ENCODE results near the gene CDK6. TPM values are rescaled to one million over a fixed set of nuclear protein-coding genes. Genes with fewer than 3 reads are reported as not detected.

CDK6 gene
- total RNA-seq, 1 donor from 2014 or later: 22.0 TPM

DNA sequence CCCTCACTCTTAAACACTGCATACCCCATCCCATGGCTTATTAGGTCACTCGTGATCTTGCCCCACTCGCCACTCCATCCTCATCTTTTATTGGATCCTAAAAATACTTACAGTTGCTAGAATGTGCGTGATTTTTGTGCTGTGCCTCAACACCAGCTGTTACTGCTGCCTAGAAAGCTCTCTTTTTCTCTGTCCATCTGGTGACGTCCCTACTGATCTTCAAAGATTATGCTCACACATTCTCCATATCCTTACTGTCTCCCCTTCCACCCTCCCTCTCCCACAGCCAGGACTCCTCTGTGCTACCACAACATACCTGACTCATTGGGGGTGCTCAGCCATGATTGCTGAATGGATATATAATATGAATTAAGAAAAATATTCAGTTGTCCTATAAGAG lies 42.0 kb downstream of the CDK6 start:
- no peak for DNase-seq (ENCODE audit: low read depth, low spot score)

GRCh38 chr7:92793656-92794205 lies 42.6 kb downstream of the CDK6 start:
- DNase-seq (ENCODE audit: low read depth, low spot score): no peak

- no peak for DNase-seq (ENCODE audit: low read depth, low spot score)
Measured at GRCh38 chr7:92790992-92791391, 45.4 kb downstream of the CDK6 start.

DNA sequence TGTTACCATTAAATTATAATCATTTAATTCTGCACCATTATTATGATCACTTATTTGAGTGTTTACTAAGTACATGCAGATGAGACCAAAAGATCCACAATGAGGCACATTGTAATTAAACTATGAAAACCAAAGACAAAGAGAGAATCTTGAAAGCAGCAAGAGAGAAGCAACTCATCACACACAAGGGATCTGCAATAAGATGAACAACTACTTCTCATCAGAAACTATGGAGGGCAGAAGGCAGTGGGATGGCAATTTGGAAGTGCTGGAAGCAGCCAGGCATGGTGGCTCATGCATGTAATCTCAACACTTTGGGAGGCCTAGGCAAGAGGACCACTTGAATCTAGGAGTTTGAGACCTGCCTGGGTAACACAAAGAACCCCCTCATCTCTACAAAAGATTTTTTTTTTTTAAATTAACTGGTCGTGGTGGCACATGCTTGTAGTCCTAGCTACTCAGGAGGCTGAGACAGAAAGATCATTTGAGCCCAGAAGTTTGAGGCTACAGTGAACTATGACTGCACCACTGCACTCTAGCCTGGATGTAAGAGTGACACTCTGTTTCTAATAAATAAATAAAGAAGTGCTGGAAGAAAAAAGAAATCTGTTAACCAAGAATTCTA lies 47.7 kb downstream of the CDK6 start:
- no peak for DNase-seq (ENCODE audit: low read depth, low spot score)

DNA sequence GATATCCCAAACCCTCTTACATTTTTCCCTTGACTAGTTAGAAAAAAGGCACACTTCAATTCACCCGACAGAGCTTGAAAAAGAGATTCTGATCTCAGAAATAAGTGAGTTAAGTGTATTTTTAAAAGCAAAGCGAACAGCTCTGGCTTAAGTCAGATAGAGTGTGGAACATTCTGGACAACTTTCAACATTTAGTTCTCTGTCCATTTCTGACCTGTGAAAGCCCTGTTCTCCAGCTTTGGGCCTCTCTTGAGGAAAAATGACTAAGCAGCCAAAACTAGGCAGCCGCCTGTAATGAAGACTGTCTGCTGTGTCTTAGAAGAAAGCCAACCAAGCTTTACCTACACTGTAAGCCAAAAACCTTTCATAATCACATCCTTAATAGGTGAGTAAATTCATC lies 50.5 kb downstream of the CDK6 start:
- no peak for DNase-seq (ENCODE audit: low read depth, low spot score)

DNA sequence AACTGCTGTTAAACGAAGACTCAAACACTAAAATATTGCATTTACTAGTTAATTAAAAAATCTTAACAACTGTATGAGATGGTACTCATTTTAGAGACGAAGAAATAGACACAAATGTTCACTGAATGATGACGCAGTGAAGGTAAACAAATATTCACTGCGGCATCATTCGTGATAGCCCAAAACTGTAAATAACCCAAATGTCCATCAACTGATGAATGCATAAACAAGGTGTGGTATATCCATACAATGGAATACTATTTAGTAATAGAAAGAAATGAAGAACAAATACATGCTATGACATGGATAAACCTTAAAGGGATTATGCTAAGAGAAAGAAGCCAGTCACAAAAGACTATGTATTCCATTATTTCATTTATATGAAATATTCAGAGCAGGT lies 51.4 kb downstream of the CDK6 start:
- no peak for DNase-seq (ENCODE audit: low read depth, low spot score)

- no peak for DNase-seq (ENCODE audit: low read depth, low spot score)
Measured at GRCh38 chr7:92783260-92784201, 52.8 kb downstream of the CDK6 start.

DNA sequence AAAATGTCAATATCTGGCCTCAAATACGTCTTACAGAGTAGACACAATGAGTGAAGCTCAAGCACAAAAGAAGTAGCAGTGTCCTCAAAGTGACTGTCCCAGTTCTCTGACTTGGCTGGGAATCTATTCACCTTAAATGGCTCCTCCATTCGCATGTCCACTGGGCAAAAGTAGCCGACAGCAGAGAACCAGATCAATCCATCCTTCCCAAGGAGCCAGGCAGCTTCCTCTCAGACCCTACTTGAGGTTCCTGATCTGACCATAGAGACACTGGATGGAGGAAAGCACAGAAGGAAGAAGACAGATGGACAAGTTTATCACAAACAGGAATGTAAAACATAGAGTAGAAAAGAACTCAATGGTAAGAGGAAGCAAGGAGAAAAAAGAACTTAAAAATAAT lies 53.5 kb downstream of the CDK6 start:
- DNase-seq (ENCODE audit: low read depth, low spot score): no peak

DNA sequence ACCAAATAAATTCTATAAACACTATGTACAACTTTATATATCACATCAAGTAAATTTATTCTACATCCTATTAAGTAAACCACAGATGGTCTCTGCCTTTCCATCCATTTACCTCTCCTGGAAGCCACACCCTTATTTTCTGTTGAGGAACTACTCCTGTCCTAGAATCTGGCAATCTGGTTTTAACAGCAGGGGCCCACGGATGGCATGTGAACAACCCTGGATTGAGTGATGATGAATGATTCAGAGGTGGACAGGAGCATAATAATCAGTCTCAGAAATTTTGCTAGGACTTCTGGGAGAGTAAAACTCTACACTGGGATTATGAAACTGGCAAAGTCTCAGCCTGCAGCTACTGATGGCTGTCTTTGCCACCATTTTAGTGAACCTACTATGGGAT lies 54.1 kb downstream of the CDK6 start:
- DNase-seq (ENCODE audit: low read depth, low spot score): no peak

DNA sequence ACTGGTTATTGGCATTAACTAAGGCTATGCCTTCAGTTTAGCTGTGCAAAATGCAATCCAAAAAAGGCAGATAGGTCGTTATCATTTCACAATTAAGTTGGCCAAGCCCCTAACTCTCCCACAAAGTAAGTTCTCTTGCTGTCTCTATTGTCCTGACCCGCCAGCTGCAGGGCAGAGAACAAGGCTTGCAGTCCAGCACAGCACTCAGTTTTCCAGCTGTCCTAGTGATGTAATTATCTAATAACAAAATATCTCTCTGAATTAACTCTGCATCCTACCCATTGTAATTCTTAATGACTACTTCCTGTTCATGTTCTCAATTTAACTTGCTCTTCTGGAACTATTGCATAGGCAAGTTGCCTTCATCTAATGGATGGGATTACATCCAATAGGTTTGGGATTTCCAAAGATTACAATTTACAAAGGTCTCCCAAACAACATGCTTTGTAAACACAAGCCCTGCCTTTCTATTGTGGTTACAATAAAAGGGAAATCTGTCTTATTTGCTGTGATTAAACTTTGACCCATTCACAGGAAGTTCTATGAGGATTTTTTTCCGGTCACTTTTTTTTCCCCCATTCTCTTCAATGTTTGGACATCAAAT lies 55.2 kb downstream of the CDK6 start:
- peak; percentile 68 for DNase-seq (ENCODE audit: low read depth, low spot score)

GRCh38 chr7:92778972-92779371 lies 57.4 kb downstream of the CDK6 start:
- no peak for DNase-seq (ENCODE audit: low read depth, low spot score)

DNA sequence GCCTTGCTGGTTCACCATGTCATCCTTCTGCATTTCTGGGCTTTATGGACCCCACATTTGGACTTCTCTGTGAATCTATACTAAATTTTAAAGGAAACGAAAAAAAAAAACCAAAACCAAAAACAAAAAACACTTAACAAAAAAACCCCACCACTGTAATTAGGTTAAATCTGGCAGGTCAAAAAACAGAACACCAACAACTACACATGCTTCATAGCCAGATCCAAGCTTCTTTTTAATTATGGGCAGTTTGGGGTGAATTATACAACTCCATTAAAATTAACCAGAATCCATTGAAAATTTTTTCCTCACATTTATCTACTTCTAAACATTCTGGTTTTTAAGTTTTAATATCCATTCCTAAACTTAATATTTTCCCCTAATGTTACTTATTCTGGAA lies 58.4 kb downstream of the CDK6 start:
- no peak for DNase-seq (ENCODE audit: low read depth, low spot score)

DNA sequence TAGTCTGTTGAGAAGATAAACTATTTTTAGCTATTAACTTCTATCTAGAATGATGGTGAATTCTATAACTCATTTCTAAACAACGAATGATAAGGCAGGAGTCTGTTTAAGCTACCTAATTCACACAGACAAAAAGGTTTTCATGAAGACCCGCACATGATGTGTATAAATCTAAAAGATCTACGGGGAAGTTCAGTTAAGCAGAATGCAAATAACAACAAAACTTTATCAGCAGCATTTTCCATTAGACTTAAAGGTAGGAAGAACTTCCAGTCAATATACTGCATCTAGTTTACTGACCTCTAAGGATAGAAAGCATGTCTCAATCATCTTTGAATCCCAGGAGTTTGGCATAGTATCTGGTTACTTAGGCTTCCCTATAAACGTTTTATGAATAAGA lies 62.6 kb downstream of the CDK6 start:
- DNase-seq (ENCODE audit: low read depth, low spot score): no peak

GRCh38 chr7:92769844-92770243 lies 66.5 kb downstream of the CDK6 start:
- DNase-seq (ENCODE audit: low read depth, low spot score): no peak

GRCh38 chr7:92769394-92769699 lies 67.0 kb downstream of the CDK6 start:
- DNase-seq (ENCODE audit: low read depth, low spot score): no peak

DNA sequence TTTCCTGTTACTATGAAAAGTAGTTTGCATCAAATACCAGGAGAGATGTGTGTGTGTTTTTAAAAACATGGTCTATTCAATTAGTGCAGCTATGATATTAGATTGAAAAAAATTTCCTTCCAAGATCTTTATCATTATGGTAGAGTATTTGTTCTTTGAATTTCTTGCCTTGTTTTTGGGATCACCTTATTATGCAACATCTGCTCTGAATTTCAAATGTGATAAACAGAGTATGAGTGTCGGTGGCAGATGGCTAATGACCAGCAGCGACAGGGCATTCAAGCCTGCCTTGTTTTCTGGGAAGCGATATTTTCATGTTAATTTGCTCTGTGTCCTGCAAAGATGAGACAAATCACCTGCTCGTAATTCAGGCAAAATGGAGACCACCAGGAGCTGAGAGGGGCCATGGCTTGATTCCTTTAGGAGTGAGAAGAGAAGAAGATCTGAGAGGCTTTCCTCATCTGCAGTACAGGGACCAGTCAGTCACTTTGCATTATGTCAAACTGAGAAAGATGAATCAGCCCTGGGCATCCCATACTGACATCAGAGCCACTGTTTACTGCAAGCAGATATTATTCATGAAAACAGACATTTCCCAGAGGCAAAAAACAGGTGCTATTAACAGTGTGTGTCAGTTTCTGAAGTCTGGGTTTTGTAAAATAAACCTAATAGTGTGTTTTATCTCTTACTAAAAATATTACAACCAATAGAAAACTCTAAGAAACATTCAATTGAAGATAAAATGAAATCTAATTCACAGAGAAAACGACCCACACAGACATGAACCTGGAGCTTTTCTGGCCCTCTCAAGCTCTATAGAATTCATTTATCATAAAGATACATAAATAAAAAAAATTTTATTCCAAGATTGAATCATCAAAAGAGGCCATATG lies 67.6 kb downstream of the CDK6 start:
- DNase-seq (ENCODE audit: low read depth, low spot score): no peak

GRCh38 chr7:92767437-92767836 lies 68.9 kb downstream of the CDK6 start:
- DNase-seq (ENCODE audit: low read depth, low spot score): no peak

DNA sequence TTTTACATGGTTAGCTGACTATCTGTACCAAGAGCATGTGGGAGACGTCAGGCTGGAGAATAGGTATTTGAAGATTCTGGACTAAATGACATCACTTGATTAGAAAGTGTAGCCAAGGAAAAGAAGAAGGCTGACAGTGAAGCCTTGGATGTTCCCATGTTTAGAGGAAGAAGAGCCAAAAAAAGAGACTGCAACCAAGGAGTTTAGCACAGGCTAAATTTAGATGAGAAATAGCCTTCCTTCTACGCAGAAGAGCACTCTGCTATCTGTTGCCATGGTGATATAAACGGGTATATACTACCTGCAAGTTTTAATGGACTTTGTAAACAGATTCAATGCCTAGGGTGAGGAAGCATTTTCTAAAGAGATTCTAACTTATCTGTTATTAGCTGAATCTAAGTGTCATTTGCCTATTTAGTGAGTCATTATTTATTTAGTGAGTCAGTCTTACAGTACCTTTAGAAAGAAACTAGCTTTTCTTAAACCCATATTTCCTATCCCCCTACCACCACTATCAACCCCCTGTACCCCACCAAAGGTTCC lies 69.8 kb downstream of the CDK6 start:
- DNase-seq (ENCODE audit: low read depth, low spot score): no peak

GRCh38 chr7:92765725-92766124 lies 70.6 kb downstream of the CDK6 start:
- DNase-seq (ENCODE audit: low read depth, low spot score): no peak

GRCh38 chr7:92763636-92764423 lies 72.5 kb downstream of the CDK6 start:
- no peak for DNase-seq (ENCODE audit: low read depth, low spot score)
